ENCODE measurements around the gene C4orf50. TPM values are rescaled to one million over a fixed set of nuclear protein-coding genes. Genes with fewer than 3 reads are reported as not detected.
"Not testable (repeated sequence)": the region's sequence is repeated elsewhere in the genome, so short reads cannot be mapped to it uniquely, and the experiment has no call there.

C4orf50 gene
- total and polyA plus RNA-seq, 2 donors = 0.14 to 0.66 TPM

DNA sequence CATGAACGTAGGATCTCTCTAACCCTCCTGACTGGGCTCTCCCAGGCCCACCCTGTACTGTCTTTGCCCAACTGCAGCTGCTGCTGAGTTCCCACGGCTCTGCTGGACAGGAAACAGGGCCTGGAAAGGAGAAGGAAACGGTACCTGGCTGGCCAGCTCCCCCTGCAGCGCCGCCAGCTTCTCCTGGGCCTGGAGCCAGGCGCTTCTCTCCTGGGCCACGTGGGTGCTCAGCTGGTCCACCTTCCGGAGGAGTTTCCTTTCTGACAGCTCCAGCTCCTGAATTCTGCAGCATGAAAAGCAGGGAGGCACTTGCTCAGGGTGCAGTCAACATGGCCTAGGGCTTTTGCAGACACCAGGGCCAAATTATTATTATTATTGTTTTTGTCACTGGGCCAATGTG lies 6.5 kb downstream of the C4orf50 start:
- Histone ChIP-seq H3K36me3 (ENCODE audit: control insufficient read depth in 2 of 2, insufficient read depth in 2 of 2, low read length in 1 of 2) (no peaks in the 10 kb centered on the region), H3K27ac (ENCODE audit: low read depth in 1 of 2, low read length in 1 of 2) (no peak overlapping the region), H3K4me1 (ENCODE audit: control insufficient read depth in 2 of 2, insufficient read depth in 2 of 2, low read length in 2 of 2) (no peaks in the 10 kb centered on the region), H3K27me3 (ENCODE audit: control insufficient read depth in 2 of 2, insufficient read depth in 1 of 2, low read length in 1 of 2) (peaks cover 6 to 17% of the 10 kb centered on the region in 2 donors), H3K9me3 (ENCODE audit: control insufficient read depth in 2 of 2, insufficient read depth in 1 of 2, low read length in 1 of 2) (no peaks in the 10 kb centered on the region), H3K4me3 (ENCODE audit: low read length in 2 of 2) (no peak overlapping the region)
- under 1% methylated on average over 8 of the region's 8 CpGs for WGBS
- no peak for DNase-seq (ENCODE audit: low read depth in 6 of 9, low spot score in 9 of 9)

DNA sequence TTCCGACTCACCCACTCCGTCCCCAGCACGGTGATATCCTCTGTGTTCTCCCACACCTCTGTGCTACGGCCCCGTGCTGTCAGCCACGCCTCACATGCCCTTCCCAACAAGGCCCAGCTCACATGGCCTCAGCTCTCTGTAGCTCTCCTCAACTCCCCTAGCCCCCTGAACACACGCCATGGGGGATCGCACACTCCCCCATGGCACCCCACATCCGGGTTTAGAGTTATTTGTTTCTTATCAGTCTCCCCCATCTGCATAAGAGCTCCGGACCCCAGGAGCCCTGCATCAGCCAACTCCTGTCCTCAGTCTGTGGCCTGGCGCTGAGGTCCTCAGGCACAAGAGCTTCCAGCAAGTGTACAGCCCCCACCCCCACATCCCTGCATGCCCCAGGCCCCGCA lies 7.0 kb downstream of the C4orf50 start:
- Histone ChIP-seq H3K27ac (ENCODE audit: low read depth in 1 of 2, low read length in 1 of 2) (no peak overlapping the region), H3K9me3 (ENCODE audit: control insufficient read depth in 2 of 2, insufficient read depth in 1 of 2, low read length in 1 of 2) (no peaks in the 10 kb centered on the region), H3K4me3 (ENCODE audit: low read length in 2 of 2) (no peak overlapping the region), H3K27me3 (ENCODE audit: control insufficient read depth in 2 of 2, insufficient read depth in 1 of 2, low read length in 1 of 2) (peaks cover 6 to 17% of the 10 kb centered on the region in 2 donors), H3K36me3 (ENCODE audit: control insufficient read depth in 2 of 2, insufficient read depth in 2 of 2, low read length in 1 of 2) (no peaks in the 10 kb centered on the region), H3K4me1 (ENCODE audit: control insufficient read depth in 2 of 2, insufficient read depth in 2 of 2, low read length in 2 of 2) (no peaks in the 10 kb centered on the region)
- DNase-seq (ENCODE audit: low read depth in 6 of 9, low spot score in 9 of 9) = no peak
- 11% methylated on average over 12 of the region's 12 CpGs for WGBS

DNA sequence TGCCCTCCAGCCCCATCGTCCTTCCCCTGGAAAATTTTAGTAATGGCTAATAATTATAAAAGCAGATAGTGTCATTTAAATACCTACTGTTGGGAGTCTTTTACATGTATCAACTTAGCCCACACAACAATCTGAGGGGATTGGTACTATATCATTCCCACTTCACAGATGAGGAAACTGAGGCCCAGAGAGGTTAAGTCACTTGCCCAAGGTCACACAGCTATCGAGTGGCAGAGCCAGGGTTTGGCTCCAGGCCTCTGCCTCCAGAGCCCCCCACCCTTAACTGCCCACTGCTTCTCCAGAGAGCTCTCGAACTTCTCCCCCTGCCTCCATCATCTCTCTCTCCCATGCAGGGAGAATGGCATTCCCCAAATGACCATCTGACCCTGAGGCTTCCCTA lies 7.4 kb downstream of the C4orf50 start:
- Histone ChIP-seq H3K36me3 (ENCODE audit: control insufficient read depth in 2 of 2, insufficient read depth in 2 of 2, low read length in 1 of 2) (no peaks in the 10 kb centered on the region), H3K27me3 (ENCODE audit: control insufficient read depth in 2 of 2, insufficient read depth in 1 of 2, low read length in 1 of 2) (peaks cover 6 to 17% of the 10 kb centered on the region in 2 donors), H3K4me3 (ENCODE audit: low read length in 2 of 2) (no peak overlapping the region), H3K27ac (ENCODE audit: low read depth in 1 of 2, low read length in 1 of 2) (no peak overlapping the region), H3K9me3 (ENCODE audit: control insufficient read depth in 2 of 2, insufficient read depth in 1 of 2, low read length in 1 of 2) (no peaks in the 10 kb centered on the region), H3K4me1 (ENCODE audit: control insufficient read depth in 2 of 2, insufficient read depth in 2 of 2, low read length in 2 of 2) (no peaks in the 10 kb centered on the region)
- DNase-seq (ENCODE audit: low read depth in 6 of 9, low spot score in 9 of 9) = no peak
- WGBS = 93% methylated on average over 3 of the region's 3 CpGs

DNA sequence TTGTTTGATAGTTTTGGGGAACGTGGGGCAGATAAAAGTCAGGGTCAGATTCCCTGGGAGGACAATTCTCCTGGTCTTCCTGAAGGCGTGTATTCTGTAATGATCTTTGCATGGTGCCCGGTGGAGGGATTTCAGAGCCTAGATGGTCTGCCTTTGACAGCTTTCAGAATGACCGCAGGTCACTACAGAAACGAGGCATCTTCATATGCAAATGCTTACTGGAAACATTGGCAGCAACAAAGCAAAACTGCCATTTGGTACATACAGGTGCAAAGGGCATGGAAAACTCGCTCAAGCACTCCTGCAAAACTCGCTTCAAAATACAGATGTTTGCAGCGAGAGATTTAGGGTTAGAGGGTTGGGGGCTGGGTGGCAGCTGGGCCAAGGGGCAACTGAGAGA lies 8.8 kb downstream of the C4orf50 start:
- no peaks in the 10 kb centered on the region for H3K36me3 ChIP-seq (ENCODE audit: control insufficient read depth in 2 of 2, insufficient read depth in 2 of 2, low read length in 1 of 2)
- no peak for DNase-seq (ENCODE audit: low read depth in 6 of 9, low spot score in 9 of 9)
- H3K27ac ChIP-seq (ENCODE audit: low read depth in 1 of 2, low read length in 1 of 2) = no peak overlapping the region
- H3K4me1 ChIP-seq (ENCODE audit: control insufficient read depth in 2 of 2, insufficient read depth in 2 of 2, low read length in 2 of 2) = no peaks in the 10 kb centered on the region
- H3K4me3 ChIP-seq (ENCODE audit: low read length in 2 of 2) = no peak overlapping the region
- H3K9me3 ChIP-seq (ENCODE audit: control insufficient read depth in 2 of 2, insufficient read depth in 1 of 2, low read length in 1 of 2) = peaks cover 0 to 7% of the 10 kb centered on the region in 2 donors
- WGBS = 88% methylated on average over 8 of the region's 8 CpGs
- peaks cover 6 to 17% of the 10 kb centered on the region in 2 donors for H3K27me3 ChIP-seq (ENCODE audit: control insufficient read depth in 2 of 2, insufficient read depth in 1 of 2, low read length in 1 of 2)

DNA sequence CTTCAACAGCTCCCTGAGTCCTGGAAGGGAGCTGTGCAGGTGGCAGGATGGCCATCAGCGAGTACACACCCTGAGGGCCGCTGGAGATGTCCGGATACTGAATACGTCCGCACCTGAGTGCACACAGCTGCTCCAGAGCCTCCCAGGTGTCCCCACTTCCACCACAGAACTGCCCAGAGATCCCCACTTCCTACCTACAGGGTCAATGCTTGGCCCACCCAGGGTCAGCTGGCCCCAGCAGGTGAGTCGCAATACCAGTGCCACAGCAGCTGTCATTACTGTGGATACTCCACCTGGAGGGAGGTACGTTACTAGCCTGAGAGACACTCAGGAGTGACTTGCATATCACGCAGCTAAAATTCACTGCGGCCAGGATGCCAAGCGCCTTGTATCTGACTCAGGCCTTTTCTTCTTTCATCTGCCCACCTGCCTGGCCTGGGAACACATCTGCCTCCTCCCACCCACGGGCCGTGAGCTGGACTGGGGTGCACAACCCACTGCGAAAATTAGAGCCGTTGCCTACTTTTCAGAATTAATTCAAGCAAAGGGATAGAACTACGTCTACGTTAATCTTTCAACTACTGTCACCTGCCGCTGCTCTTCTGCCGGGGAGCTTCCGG lies 9.4 kb downstream of the C4orf50 start:
- Histone ChIP-seq H3K27ac (ENCODE audit: low read depth in 1 of 2, low read length in 1 of 2) (no peak overlapping the region), H3K4me3 (ENCODE audit: low read length in 2 of 2) (no peak overlapping the region), H3K4me1 (ENCODE audit: control insufficient read depth in 2 of 2, insufficient read depth in 2 of 2, low read length in 2 of 2) (no peaks in the 10 kb centered on the region), H3K9me3 (ENCODE audit: control insufficient read depth in 2 of 2, insufficient read depth in 1 of 2, low read length in 1 of 2) (peaks cover 0 to 7% of the 10 kb centered on the region in 2 donors), H3K27me3 (ENCODE audit: control insufficient read depth in 2 of 2, insufficient read depth in 1 of 2, low read length in 1 of 2) (peaks cover 6 to 17% of the 10 kb centered on the region in 2 donors), H3K36me3 (ENCODE audit: control insufficient read depth in 2 of 2, insufficient read depth in 2 of 2, low read length in 1 of 2) (no peaks in the 10 kb centered on the region)
- DNase-seq (ENCODE audit: low read depth in 6 of 9, low spot score in 9 of 9) = no peak
- WGBS = 94% methylated on average over 19 of the region's 19 CpGs

DNA sequence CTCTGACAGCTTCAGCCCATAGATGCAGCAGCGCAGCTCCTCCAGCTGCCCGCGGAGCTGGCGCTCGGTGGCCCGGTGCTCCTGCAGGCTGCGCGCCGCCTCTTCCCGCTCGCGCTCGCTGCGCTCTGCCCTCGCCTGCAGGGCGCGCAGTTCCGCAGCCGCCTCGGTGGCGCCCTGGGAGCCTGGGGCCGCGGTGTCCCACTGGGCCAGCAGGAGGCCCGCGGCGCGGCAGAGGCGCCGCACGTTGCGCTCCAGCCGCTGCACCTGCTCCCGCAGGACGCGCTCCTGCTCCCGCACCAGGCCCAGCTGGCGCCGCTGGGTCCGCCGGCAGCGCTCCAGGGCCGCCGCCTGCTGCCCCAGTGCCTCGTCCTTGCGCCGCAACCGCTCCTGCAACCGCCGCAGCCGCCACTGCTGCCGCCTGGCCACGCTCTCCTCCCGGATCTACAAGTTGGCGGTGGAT lies 10.1 kb downstream of the C4orf50 start:
- WGBS = 39% methylated on average over 54 of the region's 54 CpGs
- no peak for DNase-seq (ENCODE audit: low read depth in 6 of 9, low spot score in 9 of 9)
- no peaks in the 10 kb centered on the region for H3K4me1 ChIP-seq (ENCODE audit: control insufficient read depth in 2 of 2, insufficient read depth in 2 of 2, low read length in 2 of 2)
- no peak overlapping the region for H3K27ac ChIP-seq (ENCODE audit: low read depth in 1 of 2, low read length in 1 of 2)
- H3K27me3 ChIP-seq (ENCODE audit: control insufficient read depth in 2 of 2, insufficient read depth in 1 of 2, low read length in 1 of 2) = peaks cover 6 to 17% of the 10 kb centered on the region in 2 donors
- H3K9me3 ChIP-seq (ENCODE audit: control insufficient read depth in 2 of 2, insufficient read depth in 1 of 2, low read length in 1 of 2) = peaks cover 0 to 7% of the 10 kb centered on the region in 2 donors
- no peaks in the 10 kb centered on the region for H3K36me3 ChIP-seq (ENCODE audit: control insufficient read depth in 2 of 2, insufficient read depth in 2 of 2, low read length in 1 of 2)
- no peak overlapping the region for H3K4me3 ChIP-seq (ENCODE audit: low read length in 2 of 2)

DNA sequence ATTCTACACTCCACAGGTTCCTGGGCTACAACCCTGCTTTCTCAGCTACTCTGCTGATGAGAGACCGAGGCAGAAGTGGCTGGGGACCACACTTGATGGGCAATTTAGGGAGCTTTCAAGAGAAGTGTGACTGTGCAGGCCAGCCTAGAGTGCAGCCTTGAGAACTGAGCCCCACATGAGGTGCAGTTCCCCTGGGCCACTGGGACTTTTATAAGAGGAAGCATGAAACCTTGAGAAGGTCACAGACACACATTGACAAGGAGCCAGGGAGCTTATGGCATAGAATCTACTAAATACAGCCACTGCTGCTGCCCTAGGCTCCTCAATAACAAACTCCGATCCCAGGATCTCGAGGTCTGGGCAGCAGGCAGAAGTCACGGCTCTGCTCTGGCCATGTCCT lies 13.1 kb downstream of the C4orf50 start:
- DNase-seq (ENCODE audit: low read depth in 6 of 9, low spot score in 9 of 9) = no peak
- H3K36me3 ChIP-seq (ENCODE audit: control insufficient read depth in 2 of 2, insufficient read depth in 2 of 2, low read length in 1 of 2) = no peaks in the 10 kb centered on the region
- H3K27ac ChIP-seq (ENCODE audit: low read depth in 1 of 2, low read length in 1 of 2) = no peak overlapping the region
- H3K4me1 ChIP-seq (ENCODE audit: control insufficient read depth in 2 of 2, insufficient read depth in 2 of 2, low read length in 2 of 2) = no peaks in the 10 kb centered on the region
- no peak overlapping the region for H3K4me3 ChIP-seq (ENCODE audit: low read length in 2 of 2)
- peaks cover 0 to 7% of the 10 kb centered on the region in 2 donors for H3K9me3 ChIP-seq (ENCODE audit: control insufficient read depth in 2 of 2, insufficient read depth in 1 of 2, low read length in 1 of 2)
- H3K27me3 ChIP-seq (ENCODE audit: control insufficient read depth in 2 of 2, insufficient read depth in 1 of 2, low read length in 1 of 2) = peaks cover 6 to 17% of the 10 kb centered on the region in 2 donors
- WGBS = 92% methylated on average over 4 of the region's 4 CpGs

DNA sequence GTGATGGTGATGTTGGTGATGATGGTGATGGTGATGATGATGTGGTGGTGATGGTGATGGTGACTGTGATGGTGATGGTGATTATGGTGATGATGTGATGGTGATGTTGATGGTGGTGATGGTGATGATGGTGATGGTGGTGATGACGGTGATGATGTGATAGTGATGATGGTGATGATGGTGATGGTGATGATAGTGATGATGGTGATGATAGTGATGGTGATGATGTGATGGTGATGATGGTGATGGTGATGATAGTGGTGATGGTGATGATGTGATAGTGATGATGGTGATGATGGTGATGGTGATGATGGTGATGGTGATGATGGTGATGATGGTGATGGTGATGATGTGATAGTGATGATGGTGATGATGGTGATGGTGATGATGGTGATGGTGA lies 14.7 kb downstream of the C4orf50 start:
- H3K27ac ChIP-seq (ENCODE audit: low read depth in 1 of 2, low read length in 1 of 2); H3K4me1 ChIP-seq (ENCODE audit: control insufficient read depth in 2 of 2, insufficient read depth in 2 of 2, low read length in 2 of 2); DNase-seq (ENCODE audit: low read depth in 6 of 9, low spot score in 9 of 9); H3K9me3 ChIP-seq (ENCODE audit: control insufficient read depth in 2 of 2, insufficient read depth in 1 of 2, low read length in 1 of 2); H3K27me3 ChIP-seq (ENCODE audit: control insufficient read depth in 2 of 2, insufficient read depth in 1 of 2, low read length in 1 of 2); H3K4me3 ChIP-seq (ENCODE audit: low read length in 2 of 2); H3K36me3 ChIP-seq (ENCODE audit: control insufficient read depth in 2 of 2, insufficient read depth in 2 of 2, low read length in 1 of 2): not testable (repeated sequence)
- 92% methylated on average over 1 of the region's 1 CpG for WGBS

DNA sequence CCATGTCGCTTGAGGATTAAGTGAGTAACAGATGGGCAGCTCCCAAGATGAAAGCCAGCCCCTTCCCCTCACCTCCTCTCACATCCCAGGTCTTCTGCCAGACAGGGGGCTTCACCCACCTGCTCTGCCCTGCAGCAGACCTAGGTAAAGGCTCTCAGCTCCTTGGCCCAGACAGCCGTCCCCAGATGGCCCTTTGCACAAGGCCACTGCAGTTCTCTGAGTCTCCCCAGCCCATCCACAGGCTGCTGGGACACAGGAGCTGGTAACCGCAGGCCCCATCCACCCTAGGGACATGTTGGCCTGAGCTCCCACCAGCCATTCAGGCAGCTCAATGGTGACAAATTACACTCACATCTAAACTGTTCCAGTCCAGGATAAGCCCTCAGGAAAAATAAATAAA lies 15.3 kb downstream of the C4orf50 start:
- no peak for DNase-seq (ENCODE audit: low read depth in 6 of 9, low spot score in 9 of 9)
- 77% methylated on average over 3 of the region's 3 CpGs for WGBS
- H3K27me3 ChIP-seq (ENCODE audit: control insufficient read depth in 2 of 2, insufficient read depth in 1 of 2, low read length in 1 of 2) = peaks cover 0 to 4% of the 10 kb centered on the region in 2 donors
- no peak overlapping the region for H3K27ac ChIP-seq (ENCODE audit: low read depth in 1 of 2, low read length in 1 of 2)
- no peak overlapping the region for H3K4me3 ChIP-seq (ENCODE audit: low read length in 2 of 2)
- no peaks in the 10 kb centered on the region for H3K36me3 ChIP-seq (ENCODE audit: control insufficient read depth in 2 of 2, insufficient read depth in 2 of 2, low read length in 1 of 2)
- no peaks in the 10 kb centered on the region for H3K4me1 ChIP-seq (ENCODE audit: control insufficient read depth in 2 of 2, insufficient read depth in 2 of 2, low read length in 2 of 2)
- H3K9me3 ChIP-seq (ENCODE audit: control insufficient read depth in 2 of 2, insufficient read depth in 1 of 2, low read length in 1 of 2) = peaks cover 0 to 7% of the 10 kb centered on the region in 2 donors
